ENCODE measurements around the gene GTF3C1. TPM values are rescaled to one million over a fixed set of nuclear protein-coding genes. Genes with fewer than 3 reads are reported as not detected.
"Not testable (repeated sequence)": the region's sequence is repeated elsewhere in the genome, so short reads cannot be mapped to it uniquely, and the experiment has no call there.

The GTF3C1 gene
- total RNA-seq, 4 donors from 2014 or later: 73.2 to 247 (median 85.3) TPM

DNA sequence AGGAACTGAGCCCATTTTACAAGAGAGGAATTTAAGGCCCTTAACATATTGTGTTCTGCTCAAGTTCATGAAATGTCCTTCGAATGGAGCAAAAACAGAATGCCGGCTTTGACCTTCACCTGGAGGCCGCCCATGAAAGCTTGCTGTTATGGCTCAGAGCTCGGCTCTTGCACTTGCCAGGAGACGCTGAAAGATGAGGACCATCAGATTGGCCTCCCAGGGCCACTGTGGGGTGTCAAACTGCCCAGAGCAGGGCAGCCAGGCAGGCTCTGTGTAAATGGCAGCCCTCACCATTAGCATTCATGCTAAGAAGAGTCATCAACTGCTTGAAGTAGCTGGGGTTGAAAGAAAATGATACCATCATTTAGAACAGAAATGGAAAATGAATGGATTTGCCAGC lies 108.4 kb downstream of the GTF3C1 start:
- Histone ChIP-seq H3K27ac (no peak overlapping the region), H3K4me3 (no peak overlapping the region), H3K36me3 (no peaks in the 10 kb centered on the region), H3K4me1 (no peaks in the 10 kb centered on the region), H3K27me3 (no peaks in the 10 kb centered on the region), H3K9me3 (peaks cover 0 to 10% of the 10 kb centered on the region in 2 donors)
- TF ChIP-seq POLR2A (IDR thresholded peaks at IDR 0.05): no peak
- TF ChIP-seq, protein P1, sequence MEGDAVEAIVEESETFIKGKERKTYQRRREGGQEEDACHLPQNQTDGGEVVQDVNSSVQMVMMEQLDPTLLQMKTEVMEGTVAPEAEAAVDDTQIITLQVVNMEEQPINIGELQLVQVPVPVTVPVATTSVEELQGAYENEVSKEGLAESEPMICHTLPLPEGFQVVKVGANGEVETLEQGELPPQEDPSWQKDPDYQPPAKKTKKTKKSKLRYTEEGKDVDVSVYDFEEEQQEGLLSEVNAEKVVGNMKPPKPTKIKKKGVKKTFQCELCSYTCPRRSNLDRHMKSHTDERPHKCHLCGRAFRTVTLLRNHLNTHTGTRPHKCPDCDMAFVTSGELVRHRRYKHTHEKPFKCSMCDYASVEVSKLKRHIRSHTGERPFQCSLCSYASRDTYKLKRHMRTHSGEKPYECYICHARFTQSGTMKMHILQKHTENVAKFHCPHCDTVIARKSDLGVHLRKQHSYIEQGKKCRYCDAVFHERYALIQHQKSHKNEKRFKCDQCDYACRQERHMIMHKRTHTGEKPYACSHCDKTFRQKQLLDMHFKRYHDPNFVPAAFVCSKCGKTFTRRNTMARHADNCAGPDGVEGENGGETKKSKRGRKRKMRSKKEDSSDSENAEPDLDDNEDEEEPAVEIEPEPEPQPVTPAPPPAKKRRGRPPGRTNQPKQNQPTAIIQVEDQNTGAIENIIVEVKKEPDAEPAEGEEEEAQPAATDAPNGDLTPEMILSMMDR (IDR thresholded peaks at IDR 0.05): no peak
- intact Hi-C loops (cut with DNase I; ENCODE audit: low total_unique reads): no loop called here
- no peak for DNase-seq

- Histone ChIP-seq H3K4me3 (no peak overlapping the region), H3K27ac (no peak overlapping the region), H3K27me3 (no peaks in the 10 kb centered on the region), H3K36me3 (no peaks in the 10 kb centered on the region), H3K9me3 (peaks cover 0 to 3% of the 10 kb centered on the region in 2 donors), H3K4me1 (no peaks in the 10 kb centered on the region)
- intact Hi-C loops (cut with DNase I; ENCODE audit: low total_unique reads): no loop called here
- DNase-seq: peak in 1 of 2 donors; percentile 4
- TF ChIP-seq, protein P1 (IDR thresholded peaks at IDR 0.05): no peak
- no peak for TF ChIP-seq POLR2A (IDR thresholded peaks at IDR 0.05)
Observed at GRCh38 chr16:27439271-27440018, 110.3 kb downstream of the GTF3C1 start.

DNA sequence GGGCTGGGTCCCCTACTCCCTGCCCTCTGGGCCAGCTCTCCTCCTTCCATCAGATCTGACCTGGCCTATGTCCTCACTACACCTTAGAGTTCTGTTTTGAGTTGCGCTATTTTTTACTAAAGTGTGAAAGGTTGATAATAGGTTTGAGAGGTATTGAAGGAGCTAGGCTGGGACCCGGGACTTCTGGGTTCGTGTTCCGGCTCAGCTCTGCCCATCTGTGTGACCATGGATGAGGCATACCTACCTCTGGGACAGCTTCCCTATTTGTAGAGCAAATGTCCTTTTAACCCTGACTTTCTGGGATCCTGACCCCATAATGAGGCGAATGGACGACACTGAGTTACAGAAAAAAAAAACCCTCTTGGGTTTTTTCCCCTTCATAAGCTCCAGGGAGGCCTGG lies 111.8 kb downstream of the GTF3C1 start:
- no peak overlapping the region for H3K4me3 ChIP-seq
- TF ChIP-seq POLR2A (IDR thresholded peaks at IDR 0.05): no peak
- TF ChIP-seq, protein P1 (IDR thresholded peaks at IDR 0.05): no peak
- no peaks in the 10 kb centered on the region for H3K9me3 ChIP-seq
- no peak for DNase-seq
- no peaks in the 10 kb centered on the region for H3K27me3 ChIP-seq
- H3K4me1 ChIP-seq: no peaks in the 10 kb centered on the region
- no peak overlapping the region for H3K27ac ChIP-seq
- intact Hi-C loops (cut with DNase I; ENCODE audit: low total_unique reads): no loop called here
- no peaks in the 10 kb centered on the region for H3K36me3 ChIP-seq

DNA sequence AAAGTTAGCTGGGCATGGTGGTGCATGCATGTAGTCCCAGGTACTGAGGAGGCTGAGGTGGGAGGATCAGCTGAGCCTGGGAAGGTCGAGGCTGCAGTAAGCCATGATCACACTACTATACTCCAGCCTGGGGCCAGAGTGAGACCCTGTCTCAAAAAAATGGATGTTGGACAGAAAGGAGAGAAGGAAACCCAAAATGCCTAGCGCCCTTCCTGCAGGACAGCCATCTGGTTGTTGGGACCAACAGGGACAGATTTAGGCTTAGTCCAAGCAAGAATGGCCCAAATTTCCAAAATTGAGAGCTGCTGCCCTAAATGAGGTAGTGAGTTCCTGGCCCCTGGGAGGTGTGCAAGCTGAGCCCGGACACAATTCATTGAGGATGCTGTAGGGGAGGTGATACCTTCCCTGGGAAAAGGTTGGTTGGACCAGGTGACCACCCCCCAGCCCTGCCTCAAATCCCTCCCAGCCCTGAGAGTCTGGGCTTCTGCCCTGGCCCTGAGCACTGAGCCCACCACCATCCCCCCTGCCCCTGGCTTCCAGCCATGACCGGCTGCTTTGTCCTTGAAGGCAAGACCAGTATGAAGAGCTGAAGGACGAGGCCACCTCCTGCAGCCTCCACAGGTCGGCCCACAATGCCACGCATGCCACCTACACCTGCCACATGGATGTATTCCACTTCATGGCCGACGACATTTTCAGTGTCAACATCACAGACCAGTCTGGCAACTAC lies 112.6 kb downstream of the GTF3C1 start:
- TF ChIP-seq POLR2A (IDR thresholded peaks at IDR 0.05): no peak
- TF ChIP-seq, protein P1 (IDR thresholded peaks at IDR 0.05): no peak
- Histone ChIP-seq H3K27ac (no peak overlapping the region), H3K36me3 (no peaks in the 10 kb centered on the region), H3K4me3 (no peak overlapping the region), H3K4me1 (no peaks in the 10 kb centered on the region), H3K9me3 (no peaks in the 10 kb centered on the region), H3K27me3 (no peaks in the 10 kb centered on the region)
- intact Hi-C loops (cut with DNase I; ENCODE audit: low total_unique reads): no loop called here
- DNase-seq: peak; percentile 8 to 11

DNA sequence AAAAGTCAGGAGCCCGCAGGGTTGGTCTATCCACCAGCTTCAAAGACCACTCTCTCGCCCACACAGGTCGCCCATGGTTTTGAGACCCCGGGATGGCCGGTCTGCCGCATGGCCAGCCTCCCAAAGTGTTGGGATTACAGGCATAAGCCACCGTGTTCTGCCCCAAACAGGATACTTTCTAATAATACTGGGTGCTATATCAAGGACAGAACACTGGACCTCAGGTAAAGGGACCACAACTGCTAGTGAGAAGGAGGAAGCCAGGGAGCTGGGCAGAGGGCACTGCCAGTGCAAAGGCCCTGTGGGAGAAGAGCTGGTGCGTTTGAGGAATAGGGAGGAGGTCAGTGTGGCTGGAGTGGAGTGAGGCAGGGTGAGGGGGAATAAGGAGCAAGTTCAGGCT lies 113.6 kb downstream of the GTF3C1 start:
- intact Hi-C loops (cut with DNase I; ENCODE audit: low total_unique reads): no loop called here
- Histone ChIP-seq H3K4me3 (no peak overlapping the region), H3K9me3 (no peaks in the 10 kb centered on the region), H3K27ac (no peak overlapping the region), H3K36me3 (no peaks in the 10 kb centered on the region), H3K4me1 (no peaks in the 10 kb centered on the region), H3K27me3 (no peaks in the 10 kb centered on the region)
- peak; percentile 2 to 3 for DNase-seq
- TF ChIP-seq POLR2A (IDR thresholded peaks at IDR 0.05): no peak
- TF ChIP-seq, protein P1 (IDR thresholded peaks at IDR 0.05): no peak

- DNase-seq; H3K4me3 ChIP-seq; H3K36me3 ChIP-seq; H3K27ac ChIP-seq; H3K4me1 ChIP-seq; H3K9me3 ChIP-seq; H3K27me3 ChIP-seq; intact Hi-C loops (cut with DNase I; ENCODE audit: low total_unique reads): not testable (repeated sequence)
Observed at GRCh38 chr16:27435146-27435545, 114.6 kb downstream of the GTF3C1 start.

All from uterus (tissue), 4 donors.